NCI-H446 (cell line): Measurements from ENCODE around the gene LDB2.
"Not testable (repeated sequence)": the region's sequence is repeated elsewhere in the genome, so short reads cannot be mapped to it uniquely, and the experiment has no call there.

Experiments
- DNase-seq, 2 experiments: peaks; one replicate each; lab custom pipeline; 2025; lab: John Stamatoyannopoulos, UW

LDB2 gene

DNA sequence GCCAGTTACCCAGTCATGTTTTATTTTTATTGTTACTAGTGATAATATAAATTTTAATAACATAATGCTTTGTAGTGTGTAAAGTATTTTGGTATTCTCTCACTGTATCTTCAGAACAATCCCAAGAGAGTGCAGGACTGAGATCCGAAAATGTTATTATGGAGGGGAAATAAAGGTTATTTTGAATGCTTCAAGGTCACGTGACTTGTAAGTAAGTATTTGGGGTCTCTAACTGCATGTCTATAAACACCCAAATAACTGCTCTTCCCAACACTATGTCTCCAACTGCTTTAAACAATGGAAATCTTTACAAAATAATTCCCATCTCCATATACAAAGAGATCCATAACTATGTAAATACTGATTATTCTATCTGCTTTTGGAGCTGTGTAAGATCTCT lies 302.2 kb downstream of the LDB2 start:
- DNase-seq, result no peak

DNA sequence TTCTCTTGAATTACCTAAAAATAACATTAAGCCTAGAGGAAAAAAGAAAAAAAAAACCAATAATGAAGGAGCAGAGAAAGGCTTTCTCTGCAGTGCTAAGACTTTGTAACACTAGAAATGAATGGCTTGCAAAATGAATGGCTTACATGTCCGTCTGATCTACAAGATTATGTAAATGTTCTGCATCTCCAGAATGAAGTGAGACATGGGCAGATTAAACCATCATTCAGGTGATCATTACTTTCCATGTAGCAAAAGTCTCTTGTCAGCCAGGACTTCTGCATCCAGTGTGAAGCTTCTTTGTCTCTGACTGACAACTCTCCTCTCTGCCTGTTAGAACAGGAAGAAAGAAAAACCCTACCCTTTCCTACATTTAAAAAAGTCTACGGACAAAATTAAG lies 304.3 kb downstream of the LDB2 start:
- DNase-seq, result no peak

DNA sequence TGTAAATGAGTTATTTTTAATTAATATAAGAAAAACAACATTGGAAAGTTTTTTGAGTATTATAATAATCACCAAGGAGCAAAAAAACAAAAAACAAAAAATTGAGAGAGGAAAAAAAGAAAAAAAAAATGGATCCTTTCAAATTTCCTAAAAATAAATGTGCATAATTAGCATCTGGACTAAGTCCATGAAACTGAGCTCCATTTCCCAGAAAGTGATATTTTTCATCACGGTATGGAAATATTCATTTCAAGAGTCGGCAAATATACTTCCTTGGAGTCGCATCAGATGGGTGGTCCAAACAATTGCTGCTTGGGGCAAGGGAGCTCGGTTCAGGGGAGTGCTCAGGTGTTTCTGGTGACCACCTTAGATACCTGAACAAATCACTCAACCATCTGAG lies 305.1 kb downstream of the LDB2 start:
- DNase-seq, result no peak

DNA sequence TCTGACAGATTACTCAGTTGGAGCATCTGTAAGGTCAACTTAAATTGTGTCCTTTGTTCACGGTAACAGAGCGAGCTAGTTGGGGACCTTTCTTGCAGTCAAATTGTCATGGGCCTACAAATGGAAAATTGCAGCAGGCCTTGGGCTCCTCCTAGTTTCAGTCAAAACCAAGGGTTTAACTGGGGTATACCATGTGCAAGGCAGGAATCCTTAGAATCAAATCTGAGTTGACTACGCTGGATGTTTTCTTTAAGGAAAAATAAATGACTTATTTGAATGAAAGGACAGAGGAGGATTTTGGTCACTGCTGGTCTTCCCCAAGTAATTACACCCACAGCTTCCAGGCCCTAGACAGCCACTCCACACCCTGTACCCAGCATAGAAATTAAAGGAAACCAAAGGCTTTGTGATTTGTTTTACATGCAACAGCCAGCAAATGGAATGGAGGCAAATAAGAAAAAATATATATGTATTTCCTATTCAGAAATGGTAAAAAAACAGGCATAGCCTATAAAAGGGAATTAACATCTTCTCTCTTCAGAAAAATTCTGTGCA lies 307.1 kb downstream of the LDB2 start:
- no peak for DNase-seq

DNA sequence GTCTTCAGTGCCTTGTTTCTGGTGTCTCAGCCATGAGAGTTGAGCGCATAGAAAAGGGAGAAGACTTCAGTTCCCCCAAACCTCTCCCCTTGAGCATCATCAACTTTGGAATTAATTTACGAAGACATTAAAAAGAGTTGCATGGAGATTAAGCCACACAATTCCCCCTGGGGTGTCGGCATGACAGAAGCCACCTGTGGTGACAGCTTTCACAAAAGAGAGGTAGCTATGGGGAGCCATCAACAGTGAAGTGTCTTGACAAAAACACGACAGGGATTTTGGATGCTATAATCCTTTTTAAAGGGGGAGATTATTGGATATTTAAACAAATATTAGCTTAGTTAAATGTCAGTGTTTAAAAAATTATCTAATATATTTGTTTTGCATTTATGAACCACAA lies 307.6 kb downstream of the LDB2 start:
- no peak for DNase-seq

DNA sequence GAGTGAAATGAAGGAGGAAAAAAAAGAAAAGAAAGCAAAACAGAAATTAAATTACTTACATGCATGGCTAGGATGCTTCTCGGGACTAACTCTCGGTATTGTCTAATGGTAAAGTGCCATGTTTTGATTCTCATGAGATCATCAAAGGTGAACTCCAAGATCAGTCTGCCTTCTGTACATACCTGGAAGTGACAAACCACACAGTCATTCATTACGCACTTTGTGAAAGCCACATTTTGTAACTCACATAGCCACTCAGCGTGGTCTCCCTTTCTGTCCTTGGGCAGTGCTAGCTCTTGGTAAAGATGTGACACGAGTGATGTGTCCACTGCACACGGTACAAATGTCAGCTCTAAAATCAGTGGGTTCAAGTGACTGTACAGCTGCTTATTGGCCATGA lies 309.8 kb downstream of the LDB2 start:
- no peak for DNase-seq

DNA sequence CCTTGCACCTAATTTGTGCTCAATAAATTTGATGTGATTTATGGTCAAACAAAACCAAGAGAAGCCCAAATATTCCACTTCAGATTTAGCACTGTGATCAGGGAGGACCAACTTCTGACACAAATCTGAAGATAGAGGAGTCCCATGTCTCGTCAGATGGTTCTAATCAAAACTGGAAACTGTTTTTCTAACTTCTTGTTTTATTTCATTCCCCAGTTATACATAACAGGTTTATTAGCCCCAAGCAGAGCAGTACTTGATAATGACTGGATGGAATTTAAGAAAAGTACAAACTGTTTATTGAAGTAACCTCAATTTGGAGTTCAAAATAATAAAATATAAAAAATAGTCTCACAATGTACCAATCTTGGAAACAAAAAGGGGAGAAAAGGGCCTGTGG lies 310.3 kb downstream of the LDB2 start:
- no peak for DNase-seq

DNA sequence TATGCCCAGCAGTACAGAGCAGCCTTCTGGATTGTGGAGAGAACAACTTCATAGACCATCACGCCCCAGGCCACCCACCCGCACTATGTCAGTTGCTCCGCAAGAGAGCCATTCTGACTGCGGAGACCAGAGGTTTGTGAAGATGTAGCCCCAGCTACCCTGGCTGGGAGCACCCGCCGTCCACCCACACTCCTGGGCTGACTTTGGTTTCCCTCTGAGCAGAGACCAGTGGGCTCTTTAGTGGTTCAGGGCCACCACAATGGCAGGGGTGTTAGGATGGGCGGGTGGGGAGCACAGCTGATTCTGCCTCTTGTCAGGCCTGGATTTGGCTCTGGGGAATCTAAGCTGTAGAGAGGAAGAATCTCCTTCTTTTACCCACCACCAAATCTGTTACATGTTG lies 313.4 kb downstream of the LDB2 start:
- DNase-seq, result no peak

DNA sequence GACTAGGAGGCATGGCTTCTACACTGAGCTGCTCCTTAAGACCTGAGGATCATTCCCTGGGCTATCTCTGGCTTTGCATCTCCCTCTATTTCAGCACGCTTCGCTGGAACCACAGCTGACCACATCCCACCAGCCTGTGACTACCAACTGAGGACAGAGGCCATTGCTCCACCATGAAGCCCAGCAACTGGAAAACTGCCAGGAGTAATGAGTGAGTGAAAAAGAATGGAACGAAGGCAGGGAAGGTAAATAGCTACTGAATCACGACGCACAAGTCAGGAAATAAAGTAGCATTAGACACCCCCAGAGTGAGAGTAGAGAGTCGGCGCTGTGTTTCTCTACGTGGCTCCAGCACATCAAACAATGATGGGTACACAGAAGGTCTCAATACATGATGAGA lies 314.7 kb downstream of the LDB2 start:
- no peak for DNase-seq

DNA sequence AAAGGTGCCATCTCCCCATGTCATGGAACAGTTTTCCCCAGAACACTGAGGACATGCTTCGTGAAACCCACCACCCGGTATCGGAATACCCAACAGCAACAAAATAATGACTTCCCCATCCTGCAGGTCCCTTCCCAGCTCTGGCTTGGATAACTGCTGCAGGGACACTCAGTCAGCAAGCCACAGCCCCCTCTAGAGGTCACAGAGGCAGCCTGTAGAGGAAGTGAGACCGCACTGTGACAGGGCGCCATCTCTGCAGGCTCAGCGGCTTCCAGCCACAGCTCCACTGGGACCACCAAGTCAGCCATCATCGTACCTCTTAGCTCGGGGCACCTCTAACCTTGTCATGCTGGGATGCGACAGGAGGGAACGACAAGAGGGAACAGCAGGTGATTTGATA lies 315.9 kb downstream of the LDB2 start:
- DNase-seq, result no peak

DNA sequence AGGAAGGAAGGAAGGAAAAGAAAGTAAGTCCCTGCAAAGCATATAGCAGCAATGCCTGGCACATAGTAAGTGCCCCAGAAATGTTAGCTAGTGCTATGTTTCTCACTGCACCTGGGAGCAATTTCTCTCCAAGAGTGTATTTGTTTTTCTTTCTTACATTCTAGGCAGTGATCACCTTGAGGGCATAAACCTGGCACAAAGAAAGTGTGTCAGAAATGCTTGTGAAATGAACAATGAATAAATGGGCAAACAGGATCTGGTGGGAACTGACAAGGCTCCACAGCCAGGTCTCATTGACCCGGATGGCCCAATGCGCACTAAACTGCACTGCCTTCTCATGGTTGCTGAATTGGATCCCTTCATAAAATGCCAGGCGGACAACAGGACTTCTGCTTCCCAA lies 316.4 kb downstream of the LDB2 start:
- DNase-seq, result no peak

DNA sequence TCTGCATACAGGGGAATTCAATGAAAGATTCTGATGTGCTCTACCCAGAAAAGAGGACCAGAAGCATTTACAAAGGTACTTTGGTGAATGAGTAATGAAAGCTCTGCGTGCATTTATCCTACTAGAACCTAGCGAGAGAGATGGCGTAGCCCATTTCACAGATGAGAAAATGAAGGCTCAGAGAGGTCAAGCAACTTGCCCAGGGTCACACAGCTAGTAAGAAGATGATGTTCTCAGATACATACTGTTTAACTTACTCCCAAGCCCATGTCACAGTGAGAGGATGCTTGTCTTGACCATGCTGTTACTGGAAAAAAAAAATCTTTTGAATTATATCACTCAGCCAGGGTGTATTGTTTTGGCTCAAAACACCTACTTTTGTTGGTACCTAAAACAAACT lies 317.3 kb downstream of the LDB2 start:
- no peak for DNase-seq

DNA sequence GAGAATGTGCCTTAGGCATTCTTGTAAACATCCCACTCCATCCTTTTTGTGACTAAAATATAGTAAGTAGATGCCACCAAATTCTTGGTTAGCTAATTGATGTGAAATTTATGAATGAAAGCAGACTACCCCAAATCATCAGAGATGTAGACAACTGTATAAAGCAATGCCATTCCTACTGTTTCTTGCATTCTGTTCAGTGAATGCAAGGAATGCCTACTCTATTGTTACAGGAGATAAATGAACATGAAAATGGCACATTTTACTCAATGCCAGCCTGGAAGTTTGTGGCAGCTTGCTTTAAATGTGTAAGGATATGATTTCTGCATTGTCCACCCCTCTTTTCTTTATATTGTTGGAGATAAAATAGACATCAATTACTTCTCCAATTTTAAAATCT lies 317.9 kb downstream of the LDB2 start:
- no peak for DNase-seq

DNA sequence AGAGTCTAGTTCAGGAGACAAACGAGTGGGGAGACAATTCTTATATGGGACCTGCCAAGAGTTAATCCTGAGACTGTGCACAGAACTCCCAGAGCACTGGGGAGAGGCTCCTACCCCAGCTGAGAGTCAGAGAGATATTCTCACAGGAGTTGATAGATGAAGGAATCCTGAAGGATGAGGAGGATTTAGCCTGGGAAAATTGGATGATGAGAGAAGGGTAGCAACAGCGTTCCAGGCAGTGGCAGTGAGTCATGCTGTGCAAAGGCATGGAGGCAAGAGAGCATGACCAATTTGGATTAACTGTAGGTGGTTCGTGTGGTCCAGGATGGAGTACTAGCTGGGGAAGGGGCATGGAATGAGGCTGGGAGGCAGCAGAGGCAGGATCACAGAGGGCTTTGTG lies 318.6 kb downstream of the LDB2 start:
- no peak for DNase-seq

DNA sequence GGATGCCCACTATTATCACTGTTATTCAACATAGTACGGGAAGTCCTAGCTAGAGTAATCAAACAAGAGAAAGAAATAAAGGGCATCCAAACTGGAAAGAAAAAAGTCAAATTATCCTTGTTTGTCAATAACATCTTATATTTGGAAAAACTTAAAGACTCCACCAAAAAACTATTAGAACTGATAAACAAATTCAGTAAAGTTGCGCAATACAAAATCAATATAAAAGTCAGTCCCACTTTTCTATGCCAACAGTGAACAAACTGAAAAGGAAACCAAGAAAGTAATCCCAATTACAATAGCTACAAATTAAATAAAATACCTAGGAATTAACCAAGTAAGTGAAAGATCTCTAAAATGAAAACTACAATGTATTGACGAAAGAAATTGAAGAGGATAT lies 321.3 kb downstream of the LDB2 start:
- DNase-seq, result no peak

DNA sequence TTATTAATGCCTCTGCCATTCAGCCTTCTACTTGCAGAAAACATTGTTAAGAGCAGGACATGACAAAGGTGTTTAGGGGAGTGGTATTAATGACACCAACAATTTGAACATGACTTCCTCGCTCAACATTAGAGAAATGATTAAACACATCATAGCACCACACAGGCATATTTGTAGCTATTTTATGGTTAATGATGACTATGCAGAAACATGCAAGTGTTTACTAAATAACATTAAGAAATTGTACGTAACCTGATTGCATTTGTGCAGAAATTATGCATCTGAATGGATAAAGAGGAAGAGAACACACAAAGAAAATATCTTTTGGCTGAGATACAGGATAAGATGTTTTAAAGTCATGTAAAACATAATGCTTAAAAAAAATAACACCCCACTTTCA lies 323.5 kb downstream of the LDB2 start:
- no peak for DNase-seq

DNA sequence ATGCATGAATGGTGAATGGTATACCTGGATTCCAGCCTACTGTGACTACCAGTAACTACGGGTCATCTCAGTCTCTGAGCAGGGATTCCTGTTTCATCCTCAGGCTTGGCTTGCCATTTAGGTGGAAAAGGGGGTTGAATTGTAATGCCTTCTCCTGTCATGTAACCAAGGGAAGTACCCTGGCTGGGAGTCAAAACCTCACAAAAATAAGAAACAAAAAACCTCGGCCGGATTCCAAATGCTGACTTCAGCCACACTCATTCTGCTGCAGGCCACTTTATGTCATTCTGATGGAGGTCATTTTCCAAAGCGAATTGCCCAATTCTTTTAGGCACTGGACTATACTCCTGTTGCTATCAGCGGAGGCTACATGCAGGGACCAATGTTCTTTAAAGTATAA lies 324.7 kb downstream of the LDB2 start:
- no peak for DNase-seq

DNA sequence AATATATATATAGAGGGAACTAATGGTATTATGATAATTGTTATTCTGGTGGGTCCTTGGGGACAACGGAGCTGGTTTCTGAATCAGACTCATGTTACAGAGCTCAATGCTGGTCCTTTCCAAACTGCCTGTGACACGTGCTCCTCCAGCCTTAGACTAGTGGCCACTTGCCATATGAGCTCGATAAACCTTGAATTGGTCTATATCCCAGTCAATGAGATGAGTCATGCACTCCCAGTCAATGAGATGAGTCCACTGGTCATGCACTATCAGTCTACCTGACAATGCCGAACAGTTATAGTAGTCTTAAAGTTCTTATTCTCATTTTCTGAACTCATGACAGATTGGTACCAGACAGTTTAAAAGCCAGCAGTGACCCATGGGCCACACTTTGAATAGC lies 325.2 kb downstream of the LDB2 start:
- DNase-seq, result no peak

DNA sequence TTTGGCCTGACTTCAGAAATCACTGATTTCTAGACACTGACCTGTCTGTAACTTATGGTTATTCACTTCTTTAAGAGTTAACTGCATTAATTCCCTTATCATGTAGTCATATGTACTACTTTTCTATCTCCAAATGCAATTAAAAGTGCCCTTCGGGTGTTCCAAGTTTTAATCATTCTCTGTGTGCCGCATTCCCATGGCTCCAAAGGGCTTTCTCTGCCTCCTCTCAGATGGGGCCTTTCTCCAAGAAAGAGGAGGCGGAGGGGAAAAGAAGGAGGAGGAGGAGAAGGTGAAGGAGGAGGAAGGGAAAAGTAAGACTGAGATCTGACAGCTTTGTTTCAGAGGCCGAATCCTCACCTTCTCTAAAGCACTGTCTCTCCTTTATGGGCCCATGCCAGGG lies 325.8 kb downstream of the LDB2 start:
- no peak for DNase-seq

DNA sequence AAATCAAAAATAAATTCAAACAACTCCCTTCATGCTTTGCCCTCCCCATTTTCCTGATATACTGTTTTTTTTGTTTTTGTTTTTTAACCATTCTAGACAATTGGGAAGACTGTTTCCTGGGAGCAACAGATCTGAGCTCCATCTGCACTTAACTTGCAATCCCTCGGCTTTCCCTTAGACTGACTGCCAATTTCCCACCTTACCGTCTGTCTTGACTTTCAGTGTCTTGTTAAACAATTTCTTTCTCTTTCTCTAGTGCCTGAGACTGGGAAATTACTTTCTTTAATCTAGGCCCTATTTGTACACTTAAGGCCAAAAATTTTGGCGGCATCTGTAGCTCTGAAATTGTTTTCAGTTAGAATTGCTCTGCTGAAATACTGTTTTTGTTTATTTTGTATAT lies 326.3 kb downstream of the LDB2 start:
- no peak for DNase-seq

DNA sequence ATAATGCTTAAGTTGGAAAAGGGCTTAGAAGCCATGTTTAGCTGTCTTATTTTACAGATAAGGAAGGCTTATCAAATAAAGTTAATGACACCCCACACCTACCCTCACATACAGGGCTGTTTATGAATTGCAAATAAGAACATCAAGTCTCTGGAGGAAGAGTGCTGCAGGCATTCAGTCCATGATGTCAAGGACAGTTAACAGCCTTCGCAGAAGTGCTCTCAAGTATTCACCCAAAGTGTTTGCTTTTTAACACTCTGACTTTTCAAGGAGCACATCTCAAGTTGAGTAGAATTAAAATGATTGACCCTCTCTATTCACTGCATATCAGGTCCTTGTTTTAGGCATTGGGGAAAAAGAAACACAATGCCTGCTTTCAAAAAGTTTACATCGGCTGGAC lies 328.7 kb downstream of the LDB2 start:
- no peak for DNase-seq

DNA sequence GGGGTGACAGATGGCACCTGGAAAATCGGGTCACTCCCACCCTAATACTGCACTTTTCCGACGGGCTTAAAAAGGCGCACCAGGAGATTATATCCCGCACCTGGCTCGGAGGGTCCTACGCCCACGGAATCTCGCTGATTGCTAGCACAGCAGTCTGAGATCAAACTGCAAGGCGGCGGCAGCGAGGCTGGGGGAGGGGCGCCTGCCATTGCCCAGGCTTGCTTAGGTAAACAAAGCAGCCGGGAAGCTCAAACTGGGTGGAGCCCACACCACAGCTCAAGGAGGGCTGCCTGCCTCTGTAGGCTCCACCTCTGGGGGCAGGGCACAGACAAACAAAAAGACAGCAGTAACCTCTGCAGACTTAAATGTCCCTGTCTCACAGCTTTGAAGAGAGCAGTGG lies 341.1 kb downstream of the LDB2 start:
- not testable (repeated sequence) for DNase-seq

DNA sequence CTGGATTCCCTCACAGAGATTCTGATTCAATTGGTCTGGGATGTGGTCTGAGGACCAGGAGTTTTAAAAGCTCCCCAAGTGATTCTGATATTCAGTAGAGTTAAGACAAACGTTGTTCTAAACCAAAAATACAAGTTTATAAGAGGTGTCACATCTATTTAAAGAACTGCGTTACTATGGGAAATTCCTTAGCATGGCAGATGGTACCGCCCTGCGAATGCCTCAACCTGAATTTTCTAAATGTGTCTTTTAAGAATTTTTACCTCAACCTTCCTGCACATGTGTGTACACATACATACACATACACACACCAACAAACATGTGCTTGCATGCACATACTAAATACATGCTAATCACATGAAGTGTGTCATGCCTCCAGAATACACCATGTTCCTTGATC lies 343.3 kb downstream of the LDB2 start:
- no peak for DNase-seq

DNA sequence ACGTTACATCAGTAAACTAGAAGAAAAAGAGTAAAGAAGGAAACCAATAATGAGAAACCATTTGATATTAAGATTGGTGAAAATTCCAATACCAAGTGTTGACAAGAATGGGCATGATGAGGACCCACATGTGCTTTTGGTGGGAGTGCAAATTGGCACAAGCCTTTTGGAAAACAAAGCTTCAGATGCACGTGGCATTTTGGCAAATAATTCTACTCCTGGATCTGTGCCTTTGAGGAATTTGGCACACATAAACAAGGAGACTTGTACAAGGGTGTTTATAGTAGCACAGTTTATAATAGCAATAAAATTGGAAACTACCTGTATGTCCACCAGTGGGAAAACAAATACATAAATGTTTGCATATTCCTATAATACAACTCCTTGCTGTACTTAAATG lies 347.9 kb downstream of the LDB2 start:
- no peak for DNase-seq

DNA sequence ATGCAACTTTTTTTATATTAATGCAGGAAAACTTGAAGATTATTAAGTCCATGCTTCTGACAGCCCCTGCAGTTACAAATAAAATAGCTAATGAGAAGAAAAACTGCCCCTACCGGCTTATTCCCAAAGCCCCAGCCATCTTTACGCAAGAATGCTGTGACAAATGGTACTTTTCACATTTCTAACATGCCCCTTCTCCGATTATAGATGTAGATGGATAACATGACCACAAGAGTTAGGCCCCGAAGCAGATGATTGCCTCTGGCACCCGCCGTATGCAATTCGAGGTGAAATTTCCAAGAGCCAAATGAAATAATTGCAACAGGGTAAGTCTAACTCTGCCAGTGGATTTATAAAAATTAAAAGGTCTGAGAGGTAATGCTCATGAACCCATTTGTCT lies 352.8 kb downstream of the LDB2 start:
- DNase-seq, result no peak
